GM12878 (cell line): ENCODE results near the gene RNASEL. TPM values are rescaled to one million over a fixed set of nuclear protein-coding genes. Genes with fewer than 3 reads are reported as not detected.

Experiments used
- ATAC-seq: fragments of 200-7000 bp; cut with Tn5 transposase; 3 replicates; pipeline ENCODE4 v1.9.1; 2020; ENCODE audit warnings: mild to moderate bottlenecking, moderate library complexity
- Bru-seq: library from RNA; stranded (reverse); fragments of 400-500 nt; gene quantifications from one replicate; lab custom pipeline; 2021; lab: Mats Ljungman, UMichigan
- BruChase-seq, 2 experiments: library from RNA; stranded (reverse); fragments of 400-500 nt; gene quantifications; one replicate each; lab custom pipeline; 2021; lab: Mats Ljungman, UMichigan
- BruUV-seq: library from RNA; stranded (reverse); fragments of 400-500 nt; replicated peaks from 2 replicates; lab custom pipeline; 2021; lab: Mats Ljungman, UMichigan
- CTCF ChIA-PET: fragments of 300-600 bp; sonication (Branson Sonifier 250); formaldehyde crosslinking; extraction: SDS; loops from one replicate; lab custom pipeline; 2021; ENCODE audit warnings: inconsistent platforms; lab: Yijun Ruan, JAX
- POLR2A ChIA-PET: fragments of 350-600 bp; formaldehyde crosslinking; extraction: SDS; loops from one replicate; lab custom pipeline; 2021; ENCODE audit warnings: inconsistent platforms; lab: Charles Lee
- RAD21 ChIA-PET: fragments of 300-600 bp; sonication (Branson Sonifier 250); formaldehyde crosslinking; loops from one replicate; lab custom pipeline; 2023; ENCODE audit warnings: antibody characterized with exemption; ENCODE audit not compliant: unreplicated experiment; lab: Charles Lee
- SMC1A ChIA-PET: fragments of 300-600 bp; sonication (Branson Sonifier 250); formaldehyde crosslinking; loops from one replicate; lab custom pipeline; 2023; ENCODE audit not compliant: unreplicated experiment, uncharacterized antibody; lab: Charles Lee
- DNase-seq: peaks from one replicate; pipeline ENCODE4 v3.0.0-alpha.2; 2011; ENCODE audit warnings: low read depth, low spot score
- FAIRE-seq: peaks from 3 replicates; lab custom pipeline; 2011; peaks lifted over from hg19 to GRCh38; lab: Jason Lieb, UNC
- H2AFZ ChIP-seq: 2 replicates; pipeline ENCODE4 v1.6.0; 2011; ENCODE audit warnings: low read depth, low read length, control low read depth; ENCODE audit not compliant: control insufficient read depth
- H3K27ac ChIP-seq: 2 replicates; pipeline ENCODE4 v1.5.1; 2011; ENCODE audit warnings: control low read depth; ENCODE audit not compliant: control insufficient read depth, insufficient read depth
- H3K27me3 ChIP-seq, 2 experiments: replicated peaks in 1 of 2; 2 replicates each; pipeline versions ENCODE4 v1.6.0 to v1.6.1; 2011; ENCODE audit warnings: low read length in 1 of 2; ENCODE audit not compliant: control insufficient read depth in 2 of 2, insufficient read depth in 2 of 2
- H3K36me3 ChIP-seq, 2 experiments: 2 replicates each; pipeline ENCODE4 v1.5.1; 2011; ENCODE audit warnings: low read length in 1 of 2; ENCODE audit not compliant: control insufficient read depth in 2 of 2, insufficient read depth in 2 of 2
- H3K4me1 ChIP-seq: 2 replicates; pipeline ENCODE4 v1.6.1; 2011; ENCODE audit warnings: mild to moderate bottlenecking, low read length, moderate library complexity, mixed read lengths; ENCODE audit not compliant: control insufficient read depth, insufficient read depth
- H3K4me2 ChIP-seq: 2 replicates; pipeline ENCODE4 v1.6.0; 2011; ENCODE audit warnings: control low read depth; ENCODE audit not compliant: control insufficient read depth, insufficient read depth
- H3K4me3 ChIP-seq: fragments of 200-600 bp; sonication (generic); 2 replicates; pipeline ENCODE4 v1.5.1; 2016
- H3K79me2 ChIP-seq: 2 replicates; pipeline ENCODE4 v1.6.0; 2011; ENCODE audit warnings: low read length; ENCODE audit not compliant: control insufficient read depth, insufficient read depth
- H3K9ac ChIP-seq: 2 replicates; pipeline ENCODE4 v1.8.0; 2011; ENCODE audit warnings: low read length, control low read depth, mixed read lengths; ENCODE audit not compliant: control insufficient read depth, insufficient read depth
- H3K9me3 ChIP-seq: replicated peaks from 3 replicates; pipeline ENCODE4 v1.5.1; 2011; ENCODE audit warnings: mild to moderate bottlenecking, low read length; ENCODE audit not compliant: control insufficient read depth, insufficient read depth
- H4K20me1 ChIP-seq: 2 replicates; pipeline ENCODE4 v1.6.0; 2011; ENCODE audit not compliant: control insufficient read depth, insufficient read depth
- DPF2 ChIP-seq: fragments of 450-650 bp; IDR thresholded peaks from 2 replicates; pipeline ENCODE4 v1.6.1; 2017; ENCODE audit warnings: mild to moderate bottlenecking
- IKZF2 ChIP-seq, 2 experiments: fragments of 450-650 bp; IDR thresholded peaks; 2 replicates each; pipeline ENCODE4 v1.6.1; 2017; ENCODE audit warnings: mild to moderate bottlenecking in 2 of 2, moderate library complexity in 2 of 2
- PML ChIP-seq: IDR thresholded peaks from 2 replicates; pipeline ENCODE4 v1.6.1; 2012; ENCODE audit warnings: low read length, inconsistent platforms
- POLR2A ChIP-seq: IDR thresholded peaks from 2 replicates; pipeline ENCODE4 v1.6.1; 2011; ENCODE audit warnings: low read depth, mild to moderate bottlenecking, low read length
- POU2F2 ChIP-seq: IDR thresholded peaks from 3 replicates; pipeline ENCODE4 v1.6.1; 2011; ENCODE audit warnings: low read depth, mild to moderate bottlenecking, low read length, borderline replicate concordance
- SKIL ChIP-seq: fragments of 450-650 bp; IDR thresholded peaks from 2 replicates; pipeline ENCODE4 v1.6.1; 2017; ENCODE audit warnings: mild to moderate bottlenecking, low read depth, inconsistent platforms; ENCODE audit not compliant: poor library complexity, severe bottlenecking
- ZNF687 ChIP-seq: fragments of 450-650 bp; IDR thresholded peaks from 2 replicates; pipeline ENCODE4 v1.6.1; 2017; ENCODE audit warnings: mild to moderate bottlenecking, moderate library complexity
- WGBS: methylation state at CpG from one replicate; pipeline ENCODE4 v1.1.6; 2016; ENCODE audit warnings: low lambda C conversion rate; ENCODE audit not compliant: insufficient replicate concordance, insufficient coverage; ENCODE audit errors: missing lambda C conversion rate; 5-methylcytosine and 5-hydroxymethylcytosine counted together
- in situ Hi-C: fragments of 300-500 bp; cut with MboI; formaldehyde crosslinking; loops from 9 replicates; pipeline ENCODE4 v1.14.3; 2018; ENCODE audit warnings: mixed read lengths
- intact Hi-C: fragments of 100-400 bp; cut with micrococcal nuclease; formaldehyde crosslinking; loops from one replicate; pipeline ENCODE4 v1.14.2; 2022; ENCODE audit not compliant: unreplicated experiment
- long read RNA-seq, 2 experiments: library from polyadenylated mRNA; unstranded; transcript quantifications; one replicate each; pipeline ENCODE4 v2.0.0, GENCODE V29; 2019 to 2020
- polyA minus RNA-seq, 3 experiments: library from RNA; depleted of rRNA, polyadenylated mRNA; stranded (reverse); fragments of >200 nt; gene quantifications; 2 replicates each; pipeline ENCODE4 v1.2.3, GENCODE V29; 2011
- polyA plus RNA-seq, 11 experiments: library from polyadenylated mRNA; depleted of rRNA in 4 of 11; unstranded in 6 of 11; stranded (reverse) in 5 of 11; fragments of >200 nt; fragmentation: Nextera tagmentation in 4 of 11; fragmentation: Illumina TruSeq in 1 of 11; extraction: Ambion mirVana in 4 of 11; extraction: Trizol in 1 of 11; gene quantifications; 1 replicate in 1 of 11; 2 replicates in 10 of 11; pipeline versions ENCODE4 v1.2.1 to v1.2.3, GENCODE V29; 2011 to 2016; ENCODE audit warnings: inconsistent platforms in 2 of 11, missing spikeins in 2 of 11, low read depth in 1 of 11
- total RNA-seq, 4 experiments: library from RNA; depleted of rRNA in 3 of 4; stranded (reverse); fragments of >200 nt in 3 of 4; fragmentation: Illumina TruSeq in 1 of 4; extraction: Trizol in 1 of 4; gene quantifications; 2 replicates each; pipeline versions ENCODE4 v1.2.1 to v1.2.3, GENCODE V29; 2013 to 2021

RNASEL gene, protein sequence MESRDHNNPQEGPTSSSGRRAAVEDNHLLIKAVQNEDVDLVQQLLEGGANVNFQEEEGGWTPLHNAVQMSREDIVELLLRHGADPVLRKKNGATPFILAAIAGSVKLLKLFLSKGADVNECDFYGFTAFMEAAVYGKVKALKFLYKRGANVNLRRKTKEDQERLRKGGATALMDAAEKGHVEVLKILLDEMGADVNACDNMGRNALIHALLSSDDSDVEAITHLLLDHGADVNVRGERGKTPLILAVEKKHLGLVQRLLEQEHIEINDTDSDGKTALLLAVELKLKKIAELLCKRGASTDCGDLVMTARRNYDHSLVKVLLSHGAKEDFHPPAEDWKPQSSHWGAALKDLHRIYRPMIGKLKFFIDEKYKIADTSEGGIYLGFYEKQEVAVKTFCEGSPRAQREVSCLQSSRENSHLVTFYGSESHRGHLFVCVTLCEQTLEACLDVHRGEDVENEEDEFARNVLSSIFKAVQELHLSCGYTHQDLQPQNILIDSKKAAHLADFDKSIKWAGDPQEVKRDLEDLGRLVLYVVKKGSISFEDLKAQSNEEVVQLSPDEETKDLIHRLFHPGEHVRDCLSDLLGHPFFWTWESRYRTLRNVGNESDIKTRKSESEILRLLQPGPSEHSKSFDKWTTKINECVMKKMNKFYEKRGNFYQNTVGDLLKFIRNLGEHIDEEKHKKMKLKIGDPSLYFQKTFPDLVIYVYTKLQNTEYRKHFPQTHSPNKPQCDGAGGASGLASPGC
- 30.0 and 32.5 TPM in 2 replicates for total RNA-seq (2013; cell fraction: nucleolus; rRNA removed)
- total RNA-seq (2014; rRNA removed) (4.3 and 5.4 TPM in 2 replicates), total RNA-seq (2014; rRNA removed; fragmentation: Illumina TruSeq; extraction: Trizol) (6.4 and 7.0 TPM in 2 replicates), total RNA-seq (2021) (4.4 TPM in 2 replicates), polyA plus RNA-seq (2011; rRNA removed) (10.8 and 14.4 TPM in 2 replicates), polyA plus RNA-seq (2014; fragmentation: Illumina TruSeq; extraction: Trizol) (6.0 and 8.3 TPM in 2 replicates), polyA plus RNA-seq (2014; fragmentation: Nextera tagmentation; extraction: Ambion mirVana) (1 to 10 TPM; 3.0 to 3.7 TPM), polyA plus RNA-seq (2014; rRNA removed) (4.0 and 4.7 TPM in 2 replicates), polyA plus RNA-seq (2016; fragmentation: Nextera tagmentation; extraction: Ambion mirVana) (1 to 10 TPM; 5.3 to 6.0 TPM), polyA minus RNA-seq (2011; rRNA and poly(A)+ RNA removed) (10.1 and 11.4 TPM in 2 replicates), Bru-seq, nascent RNA (percentile 63 among the genes with signal in this experiment), BruChase-seq, experiment 1, labeled RNA remaining after a 6-hour chase (percentile 58 among the genes with signal in this experiment), BruChase-seq, experiment 2, labeled RNA remaining after a 2-hour chase (percentile 64 among the genes with signal in this experiment)
- polyA plus RNA-seq (2011; ENCODE audit: low read depth), result 2.4 TPM
- 5.1 and 5.6 TPM in 2 replicates for polyA plus RNA-seq (2011; cell fraction: cytosol; rRNA removed)
- 14.1 and 17.4 TPM in 2 replicates for polyA plus RNA-seq (2011; cell fraction: nucleus; rRNA removed)
- polyA plus RNA-seq (2012), result 2.9 and 5.4 TPM in 2 replicates
- polyA minus RNA-seq (2011; cell fraction: cytosol; rRNA and poly(A)+ RNA removed), result 2.5 and 3.2 TPM in 2 replicates
- 8.0 and 8.3 TPM in 2 replicates for polyA minus RNA-seq (2011; cell fraction: nucleus; rRNA and poly(A)+ RNA removed)
- long read RNA-seq, experiment 1, full-length matches to known transcripts, result 1 of 5 reads
- long read RNA-seq, experiment 1, partial matches to known transcripts, result 4 of 5 reads
- long read RNA-seq, experiment 1, other reads (novel, unspliced or antisense), result 0 of 5 reads
- long read RNA-seq, experiment 2, full-length matches to known transcripts, result 2 of 81 reads
- long read RNA-seq, experiment 2, partial matches to known transcripts, result 72 of 81 reads
- long read RNA-seq, experiment 2, other reads (novel, unspliced or antisense), result 7 of 81 reads

GRCh38 chr1:182588500-182589396 is at the start of gene RNASEL:
RNASEL (minus strand) TSS chr1:182589256; CDS start chr1:182586806, 2,450 bp downstream.
- DNase-seq, result no peak
- POLR2A ChIA-PET, result interaction anchor here (0.6 to 1.7 kb wide), 11 partner anchors 10 to 201 kb away, joined by 3 to 5 read pairs (median 4); no protein-coding TSS in a partner anchor
- 0 out of 2 replicates have a peak, but pooled peaks have one; percentile 60 for TF ChIP-seq PML
- TF ChIP-seq SKIL, result peak; percentile 25
- TF ChIP-seq IKZF2 (IDR thresholded peaks at IDR 0.05), result peak in 1 of 2 experiments; percentile 71; a peak in 3 of 4 replicates
- TF ChIP-seq POU2F2, result no peak
- peak; percentile 31; the same call in 1 of the 2 replicates for TF ChIP-seq ZNF687
- TF ChIP-seq DPF2, result 0 out of 2 replicates have a peak, but pooled peaks have one; percentile 56
- TF ChIP-seq POLR2A, result peak; percentile 42

More at GRCh38 chr1:182588500-182589396, at the start of gene RNASEL:
- ATAC-seq, result peak; percentile 93
- in situ Hi-C loops (no loop called here), intact Hi-C loops (no loop called here)
- peaks cover 5% of the 10 kb centered on the region; the same call in 1 of the 2 replicates for H3K4me1 ChIP-seq
- BruUV-seq, result TSS peak; percentile 82
- peak; percentile 27 for FAIRE-seq
- ChIA-PET RAD21 (interaction anchor here (0.6 to 23.0 kb wide), 19 partner anchors 9 to 204 kb away, joined by 3 to 946 read pairs (median 4); partner anchors contain the start of gene RGS16), CTCF (interaction anchor here (0.6 to 37.4 kb wide), 19 partner anchors 8 to 507 kb away, joined by 3 to 1888 read pairs (median 4); partner anchors contain the start of gene NPL), SMC1A (interaction anchor here (0.7 to 28.0 kb wide), 15 partner anchors 7 to 445 kb away, joined by 3 to 1145 read pairs (median 3); partner anchors contain the start of gene NPL)
- peak within 1 kb of the TSS; percentile 87 for H3K4me3 ChIP-seq
- H2AFZ ChIP-seq, result peak within 1 kb of the TSS; percentile 38
- H3K79me2 ChIP-seq, result no peaks in the 10 kb centered on the region
- H4K20me1 ChIP-seq, result no peaks in the 10 kb centered on the region
- H3K36me3 ChIP-seq, result no peaks in the 10 kb centered on the region; a peak in 1 of 4 replicates
- peak within 1 kb of the TSS; percentile 63 for H3K27ac ChIP-seq
- peak within 1 kb of the TSS; percentile 65 for H3K9ac ChIP-seq
- no peaks in the 10 kb centered on the region for H3K9me3 ChIP-seq
- no peaks in the 10 kb centered on the region for H3K27me3 ChIP-seq
- WGBS, result 3% methylated on average over 20 of the region's 20 CpGs
- H3K4me2 ChIP-seq, result peak within 1 kb of the TSS; percentile 64
